Brain microvascular endothelial cell (primary cell): ENCODE data around the gene VRK2.
A peak's percentile ranks its signal among the peaks of the same experiment; 100 is the strongest.
"Not testable (repeated sequence)": the region's sequence is repeated elsewhere in the genome, so short reads cannot be mapped to it uniquely, and the experiment has no call there.

ENCODE experiments used
- DNase-seq: peaks from one replicate; pipeline ENCODE4 v3.0.0-alpha.2; 2020
- H3K27ac ChIP-seq: fragments of 250-450 bp; sonication (Bioruptor Pico); 2 replicates; pipeline ENCODE4 v1.5.1; 2020; ENCODE audit warnings: mild to moderate bottlenecking, moderate library complexity
- H3K27me3 ChIP-seq: fragments of 250-450 bp; sonication (Bioruptor Pico); replicated peaks from 2 replicates; pipeline ENCODE4 v1.5.1; 2020; ENCODE audit warnings: mild to moderate bottlenecking
- H3K36me3 ChIP-seq: fragments of 250-450 bp; sonication (Bioruptor Pico); replicated peaks from 2 replicates; pipeline ENCODE4 v1.5.1; 2020; ENCODE audit warnings: mild to moderate bottlenecking
- H3K4me3 ChIP-seq: 2 replicates; pipeline ENCODE4 v1.5.1; 2011; ENCODE audit warnings: low read depth, mild to moderate bottlenecking, control low read depth, low read length, moderate library complexity
- in situ Hi-C: cut with HindIII; loops from 2 replicates; pipeline ENCODE4 v1.10.0; 2017; ENCODE audit warnings: low sequenced_read_pairs, low pct_ligation_motif_present
- TF ChIP-seq, protein P1 (sequence below): IDR thresholded peaks from 2 replicates; pipeline ENCODE4 v1.5.1; 2011; ENCODE audit warnings: low read depth, mild to moderate bottlenecking, moderate library complexity, low read length, control low read depth, inconsistent platforms; ENCODE audit errors: missing control alignments

VRK2 gene

DNA sequence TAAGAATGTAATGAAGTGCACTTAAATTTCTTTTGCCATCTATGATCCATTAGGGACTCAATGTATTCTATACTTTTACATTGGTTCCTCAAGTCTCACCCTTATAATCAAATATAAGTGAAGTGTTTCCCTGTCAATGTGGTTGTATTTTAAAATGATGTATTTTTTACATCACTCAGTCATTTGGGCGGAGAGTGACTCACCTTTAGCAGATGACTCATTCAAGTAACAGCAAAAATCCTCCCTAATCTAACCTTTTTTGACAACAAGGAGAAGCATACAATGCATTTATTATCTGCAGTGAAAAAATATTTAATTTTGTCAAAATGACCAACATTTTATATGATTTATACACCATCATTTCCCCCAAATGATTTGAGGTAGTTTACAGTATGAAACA, 100.1 kb downstream of the VRK2 start:
- no peaks in the 10 kb centered on the region for H3K27me3 ChIP-seq
- TF ChIP-seq, protein P1, sequence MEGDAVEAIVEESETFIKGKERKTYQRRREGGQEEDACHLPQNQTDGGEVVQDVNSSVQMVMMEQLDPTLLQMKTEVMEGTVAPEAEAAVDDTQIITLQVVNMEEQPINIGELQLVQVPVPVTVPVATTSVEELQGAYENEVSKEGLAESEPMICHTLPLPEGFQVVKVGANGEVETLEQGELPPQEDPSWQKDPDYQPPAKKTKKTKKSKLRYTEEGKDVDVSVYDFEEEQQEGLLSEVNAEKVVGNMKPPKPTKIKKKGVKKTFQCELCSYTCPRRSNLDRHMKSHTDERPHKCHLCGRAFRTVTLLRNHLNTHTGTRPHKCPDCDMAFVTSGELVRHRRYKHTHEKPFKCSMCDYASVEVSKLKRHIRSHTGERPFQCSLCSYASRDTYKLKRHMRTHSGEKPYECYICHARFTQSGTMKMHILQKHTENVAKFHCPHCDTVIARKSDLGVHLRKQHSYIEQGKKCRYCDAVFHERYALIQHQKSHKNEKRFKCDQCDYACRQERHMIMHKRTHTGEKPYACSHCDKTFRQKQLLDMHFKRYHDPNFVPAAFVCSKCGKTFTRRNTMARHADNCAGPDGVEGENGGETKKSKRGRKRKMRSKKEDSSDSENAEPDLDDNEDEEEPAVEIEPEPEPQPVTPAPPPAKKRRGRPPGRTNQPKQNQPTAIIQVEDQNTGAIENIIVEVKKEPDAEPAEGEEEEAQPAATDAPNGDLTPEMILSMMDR = no peak
- DNase-seq = peak; percentile 45
- H3K4me3 ChIP-seq = no peak overlapping the region
- no peak overlapping the region for H3K27ac ChIP-seq
- in situ Hi-C loops = no loop called here
- H3K36me3 ChIP-seq = no peaks in the 10 kb centered on the region

DNA sequence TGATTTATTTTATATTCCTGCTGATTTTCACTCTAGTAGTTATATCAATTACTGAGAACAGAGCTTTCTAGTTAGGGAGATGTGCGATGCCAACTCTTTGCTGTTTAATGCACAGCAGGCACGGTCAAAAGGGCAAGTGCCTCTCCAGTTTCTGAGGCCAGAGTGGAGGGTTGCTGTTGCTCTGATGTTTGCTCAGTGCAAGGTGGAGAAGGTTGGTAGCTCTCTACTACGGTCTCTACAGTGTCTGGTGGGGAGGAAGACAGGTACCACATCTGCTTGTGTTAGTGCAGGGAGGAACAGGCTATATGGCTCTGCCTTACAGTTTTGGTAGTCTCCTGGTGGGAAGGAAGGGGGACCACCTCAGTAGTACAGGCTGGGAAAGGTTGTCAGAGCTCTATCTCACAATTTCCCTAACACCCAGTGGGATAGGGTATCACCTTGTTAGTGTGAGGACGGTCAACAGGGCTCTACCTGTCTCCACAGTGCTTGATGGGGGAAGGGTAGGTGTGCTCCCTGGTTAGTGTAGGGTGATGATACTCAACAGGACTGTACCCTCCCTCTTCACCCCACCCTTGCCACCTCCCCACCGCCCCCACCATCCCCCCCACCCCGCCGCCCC, 108.7 kb downstream of the VRK2 start:
- Histone ChIP-seq H3K27ac (no peak overlapping the region), H3K27me3 (no peaks in the 10 kb centered on the region), H3K36me3 (no peaks in the 10 kb centered on the region), H3K4me3 (no peak overlapping the region)
- DNase-seq = no peak
- TF ChIP-seq, protein P1 = no peak
- in situ Hi-C loops = no loop called here

DNA sequence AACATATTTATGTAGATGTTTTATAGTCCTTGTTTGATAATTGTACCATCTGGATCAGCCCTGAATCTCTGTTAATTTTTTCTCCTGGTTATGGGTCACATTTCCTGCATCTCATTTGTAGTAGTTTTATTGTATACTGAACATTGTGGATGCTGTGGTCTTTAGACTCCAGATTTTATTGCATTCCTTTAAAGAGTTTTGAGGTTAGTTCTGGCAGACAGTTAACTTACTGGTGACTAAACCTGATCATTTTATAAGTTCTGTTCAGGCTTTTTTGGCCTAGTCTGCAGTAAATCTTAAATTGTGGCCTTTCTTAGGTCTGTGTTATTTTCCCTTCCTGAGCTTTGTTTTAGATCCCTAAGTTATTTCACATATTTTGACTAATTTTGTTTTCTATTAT, 110.2 kb downstream of the VRK2 start:
- H3K27me3 ChIP-seq = no peaks in the 10 kb centered on the region
- DNase-seq = no peak
- H3K4me3 ChIP-seq = no peak overlapping the region
- TF ChIP-seq, protein P1 = no peak
- H3K36me3 ChIP-seq = peaks cover 4% of the 10 kb centered on the region
- in situ Hi-C loops = no loop called here
- no peak overlapping the region for H3K27ac ChIP-seq

DNA sequence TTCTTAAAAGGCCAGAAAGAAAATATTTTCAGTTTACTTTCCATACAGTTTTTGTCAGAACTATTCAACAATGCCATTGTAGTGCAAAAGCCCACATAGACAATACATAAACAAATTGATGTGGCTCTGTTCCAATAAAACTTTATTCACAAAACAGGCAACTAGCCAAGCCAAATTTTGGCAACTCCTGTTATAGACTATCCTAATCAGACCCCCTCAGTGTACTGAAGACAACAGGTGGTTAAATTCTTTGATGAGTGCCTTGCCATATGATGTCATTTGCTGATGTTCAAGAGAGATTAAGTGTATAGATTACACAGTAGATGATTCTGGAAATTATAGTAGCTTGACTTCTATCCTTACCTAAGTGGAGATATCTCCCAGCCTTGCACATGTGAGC, 111.1 kb downstream of the VRK2 start:
- in situ Hi-C loops = no loop called here
- TF ChIP-seq, protein P1 = no peak
- H3K4me3 ChIP-seq = no peak overlapping the region
- no peak overlapping the region for H3K27ac ChIP-seq
- H3K36me3 ChIP-seq = peaks cover 4% of the 10 kb centered on the region
- no peaks in the 10 kb centered on the region for H3K27me3 ChIP-seq
- no peak for DNase-seq

DNA sequence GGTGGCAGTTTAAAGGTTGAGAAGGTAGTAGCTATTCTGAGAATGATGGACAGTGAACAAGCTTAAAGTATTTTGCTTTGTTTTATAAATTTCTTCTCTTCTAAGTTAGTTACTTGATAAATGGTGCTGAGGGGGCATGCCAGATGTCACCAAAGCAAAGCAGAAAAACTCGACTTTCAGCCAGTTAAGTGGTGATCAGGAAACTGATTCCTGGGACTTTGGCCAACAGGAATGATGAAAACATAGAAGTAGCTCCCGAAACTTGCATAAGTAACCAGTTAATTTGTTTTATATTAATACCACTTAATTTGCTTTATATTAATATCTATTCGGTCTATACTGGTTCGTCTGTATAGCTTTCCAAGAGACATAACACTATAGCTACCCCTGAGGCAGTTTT, 111.9 kb downstream of the VRK2 start:
- no peak for DNase-seq
- TF ChIP-seq, protein P1 = no peak
- H3K27ac ChIP-seq = no peak overlapping the region
- no peak overlapping the region for H3K4me3 ChIP-seq
- in situ Hi-C loops = no loop called here
- peaks cover 4% of the 10 kb centered on the region for H3K36me3 ChIP-seq
- H3K27me3 ChIP-seq = no peaks in the 10 kb centered on the region

DNA sequence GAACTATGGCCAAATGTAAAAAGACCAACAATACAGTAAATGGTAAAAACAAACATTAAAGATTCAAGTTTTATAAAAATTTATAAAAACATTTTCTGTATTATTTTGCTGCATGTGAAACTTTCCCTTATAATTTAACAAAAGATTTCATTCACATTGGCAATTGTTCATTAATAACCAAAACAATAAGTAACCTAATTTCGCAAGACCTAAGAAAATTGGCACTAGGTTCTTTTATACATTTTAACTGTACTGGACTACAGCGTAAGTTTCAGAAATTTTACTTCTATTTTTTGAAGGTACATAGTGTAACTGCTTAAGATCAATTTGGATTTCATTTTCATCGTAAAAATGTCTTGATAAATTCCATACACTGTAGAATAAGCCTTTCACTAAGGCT, 117.3 kb downstream of the VRK2 start:
- TF ChIP-seq, protein P1 = no peak
- Histone ChIP-seq H3K4me3 (no peak overlapping the region), H3K27ac (no peak overlapping the region), H3K27me3 (no peaks in the 10 kb centered on the region), H3K36me3 (peaks cover 4% of the 10 kb centered on the region)
- in situ Hi-C loops = no loop called here
- DNase-seq = no peak

DNA sequence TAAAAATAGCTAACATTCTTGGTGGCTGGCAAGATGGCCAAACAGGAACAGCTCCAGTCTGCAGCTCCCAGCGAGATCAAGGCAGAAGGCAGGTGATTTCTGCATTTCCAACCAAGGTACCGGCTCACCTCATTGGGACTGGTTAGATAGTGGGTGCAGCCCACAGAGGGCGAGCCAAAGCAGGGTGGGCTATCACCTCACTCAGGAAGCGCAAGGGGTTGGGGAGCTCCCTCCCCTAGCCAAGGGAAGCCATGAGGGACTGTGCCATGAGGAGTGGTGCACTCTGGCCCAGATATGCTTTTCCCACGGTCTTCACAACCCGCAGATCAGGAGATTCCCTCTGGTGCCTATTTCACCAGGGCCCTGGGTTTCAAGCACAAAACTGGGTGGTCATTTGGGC, 121.5 kb downstream of the VRK2 start:
- H3K36me3 ChIP-seq, H3K27me3 ChIP-seq, DNase-seq, H3K27ac ChIP-seq, in situ Hi-C loops, H3K4me3 ChIP-seq: not testable (repeated sequence)

DNA sequence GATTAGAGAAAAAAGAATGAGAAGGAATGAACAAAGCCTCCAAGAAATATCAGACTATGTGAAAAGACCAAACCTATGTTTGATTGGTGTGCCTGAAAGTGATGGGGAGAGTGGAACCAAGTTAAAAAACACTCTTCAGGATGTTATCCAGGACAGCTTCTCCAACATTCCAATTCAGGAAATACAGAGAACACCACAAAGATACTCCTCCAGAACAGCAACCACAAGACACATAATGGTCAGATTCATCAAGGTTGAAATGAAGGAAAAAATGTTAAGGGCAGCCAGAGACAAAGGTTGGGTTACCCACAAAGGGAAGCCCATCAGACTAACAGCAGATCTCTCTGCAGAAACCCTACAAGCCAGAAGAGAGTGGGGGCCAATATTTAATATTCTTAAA, 123.2 kb downstream of the VRK2 start:
- in situ Hi-C loops, H3K36me3 ChIP-seq, DNase-seq, H3K27me3 ChIP-seq, H3K4me3 ChIP-seq, H3K27ac ChIP-seq: not testable (repeated sequence)
